Kidney (tissue), 14 donors: ENCODE results near the gene ZNF93. TPM values are rescaled to one million over a fixed set of nuclear protein-coding genes. Genes with fewer than 3 reads are reported as not detected.
"Not testable (repeated sequence)": the region's sequence is repeated elsewhere in the genome, so short reads cannot be mapped to it uniquely, and the experiment has no call there.

Experiments
- DNase-seq, 5 donors: peaks; one replicate each; pipeline ENCODE4 v3.0.0-alpha.2; 2013 to 2020
- FAIRE-seq: peaks from 2 replicates; lab custom pipeline; 2012; peaks lifted over from hg19 to GRCh38; lab: Jason Lieb, UNC
- H3K27ac ChIP-seq, 2 donors: one replicate each; pipeline ENCODE4 v1.7.0; 2013; ENCODE audit warnings: low read depth in 2 of 2, low read length in 2 of 2, inconsistent platforms in 1 of 2
- H3K27me3 ChIP-seq: one replicate; pipeline ENCODE4 v1.7.1; 2013; ENCODE audit warnings: low read length, inconsistent platforms; ENCODE audit not compliant: control insufficient read depth, insufficient read depth
- H3K36me3 ChIP-seq, 3 donors: one replicate each; pipeline versions ENCODE4 v1.7.0 to v1.7.1; 2013; ENCODE audit warnings: low read length in 3 of 3, control low read depth in 1 of 3, inconsistent platforms in 1 of 3; ENCODE audit not compliant: insufficient read depth in 3 of 3, control insufficient read depth in 2 of 3
- H3K4me1 ChIP-seq, 3 donors: one replicate each; pipeline versions ENCODE4 v1.7.0 to v1.7.1; 2013; ENCODE audit warnings: low read length in 3 of 3, inconsistent platforms in 1 of 3, low read depth in 1 of 3; ENCODE audit not compliant: control insufficient read depth in 2 of 3, insufficient read depth in 2 of 3
- H3K4me3 ChIP-seq, 3 donors: one replicate each; pipeline versions ENCODE4 v1.7.0 to v1.8.1; 2013; ENCODE audit warnings: low read length in 3 of 3, control low read depth in 1 of 3, inconsistent platforms in 1 of 3
- H3K9ac ChIP-seq, 3 donors: one replicate each; pipeline versions ENCODE4 v1.7.0 to v1.7.1; 2013; ENCODE audit warnings: low read length in 3 of 3, control low read depth in 1 of 3, inconsistent platforms in 1 of 3
- H3K9me3 ChIP-seq, 3 donors: one replicate each; pipeline versions ENCODE4 v1.7.0 to v1.7.1; 2013; ENCODE audit warnings: low read length in 3 of 3, control low read depth in 1 of 3, inconsistent platforms in 1 of 3; ENCODE audit not compliant: control insufficient read depth in 2 of 3, insufficient read depth in 1 of 3
- CTCF ChIP-seq: IDR thresholded peaks from 3 replicates; pipeline ENCODE4 v1.5.1; 2012; ENCODE audit warnings: mild to moderate bottlenecking, moderate library complexity, borderline replicate concordance; ENCODE audit not compliant: insufficient read depth; ENCODE audit errors: extremely low read depth
- intact Hi-C: fragments of 100-400 bp; cut with DNase I; formaldehyde crosslinking; loops from one replicate; pipeline ENCODE4 v1.11.1; 2022
- polyA plus RNA-seq: library from polyadenylated mRNA; stranded (reverse); fragments of 350-450 nt; fragmentation: Illumina TruSeq; extraction: RNeasy Lipid Tissue Mini Kit (QIAGEN cat#74804); gene quantifications from one replicate; pipeline ENCODE4 v1.2.3, GENCODE V29; 2014; ENCODE audit warnings: low read depth, low replicate concordance; ENCODE audit not compliant: insufficient read depth
- total RNA-seq: library from RNA; stranded (reverse); fragmentation: NEBNext Ultra II Directional; extraction: Animal tissue kit (Norgen Biotek cat#: 25700); gene quantifications from one replicate; pipeline ENCODE4 v1.2.1, GENCODE V29; 2021
- donor health status: control.
- donor health status: control.
- donor health status: control.
- donor health status: control.
- donor health status: control.
- donor health status: DM: yes; HTN: yes; CAD: no.
- donor health status: Normal renal cell carcinoma (clear cell type).

ZNF93 gene
- total and polyA plus RNA-seq, 2 donors from 2014 or later: 1.9 to 4.5 TPM

- H3K36me3 ChIP-seq: no peaks in the 10 kb centered on the region
- no peak for DNase-seq
- no peaks in the 10 kb centered on the region for H3K27me3 ChIP-seq
- no peak overlapping the region for H3K27ac ChIP-seq
- H3K9me3 ChIP-seq: no peaks in the 10 kb centered on the region
- FAIRE-seq: no peak
- no peak for TF ChIP-seq CTCF
- intact Hi-C loops: no loop called here
- no peak overlapping the region for H3K4me3 ChIP-seq
- H3K4me1 ChIP-seq: peaks cover 0 to 4% (median 0%) of the 10 kb centered on the region in 3 donors
- no peak overlapping the region for H3K9ac ChIP-seq
Measured at GRCh38 chr19:19871932-19872331, 28.8 kb upstream of the ZNF93 start.

- TF ChIP-seq CTCF: no peak
- intact Hi-C loops: no loop called here
- H3K4me1 ChIP-seq: peaks cover 0 to 2% (median 0%) of the 10 kb centered on the region in 3 donors
- no peak overlapping the region for H3K4me3 ChIP-seq
- no peaks in the 10 kb centered on the region for H3K27me3 ChIP-seq
- no peak overlapping the region for H3K27ac ChIP-seq
- no peaks in the 10 kb centered on the region for H3K36me3 ChIP-seq
- H3K9me3 ChIP-seq: no peaks in the 10 kb centered on the region
- no peak overlapping the region for H3K9ac ChIP-seq
- no peak for DNase-seq
- FAIRE-seq: no peak
Measured at GRCh38 chr19:19873381-19873780, 27.4 kb upstream of the ZNF93 start.

GRCh38 chr19:19877724-19878123 is 23.0 kb upstream of the ZNF93 start:
- TF ChIP-seq CTCF: no peak
- Histone ChIP-seq H3K27me3 (no peaks in the 10 kb centered on the region), H3K27ac (no peak overlapping the region), H3K9ac (no peak overlapping the region), H3K4me3 (no peak overlapping the region), H3K4me1 (no peaks in the 10 kb centered on the region), H3K9me3 (no peaks in the 10 kb centered on the region), H3K36me3 (peaks cover 0 to 17% (median 3%) of the 10 kb centered on the region in 3 donors)
- intact Hi-C loops: no loop called here
- FAIRE-seq: no peak
- DNase-seq: no peak

GRCh38 chr19:19884583-19884982 is 16.2 kb upstream of the ZNF93 start:
- no peak for DNase-seq
- Histone ChIP-seq H3K9ac (no peak overlapping the region), H3K27ac (no peak overlapping the region), H3K4me1 (no peaks in the 10 kb centered on the region), H3K4me3 (no peak overlapping the region), H3K9me3 (peaks cover 0 to 12% (median 3%) of the 10 kb centered on the region in 3 donors), H3K36me3 (peaks cover 3 to 25% (median 13%) of the 10 kb centered on the region in 3 donors), H3K27me3 (no peaks in the 10 kb centered on the region)
- TF ChIP-seq CTCF: no peak
- intact Hi-C loops: no loop called here
- FAIRE-seq: peak; percentile 90

GRCh38 chr19:19892055-19892941 is 8.4 kb upstream of the ZNF93 start:
- Histone ChIP-seq H3K36me3 (peaks cover 11 to 19% (median 14%) of the 10 kb centered on the region in 3 donors), H3K9me3 (peaks cover 15 to 40% (median 22%) of the 10 kb centered on the region in 3 donors)
- FAIRE-seq, H3K9ac ChIP-seq, H3K27ac ChIP-seq, H3K4me1 ChIP-seq, DNase-seq, H3K27me3 ChIP-seq, intact Hi-C loops, H3K4me3 ChIP-seq: not testable (repeated sequence)
